ENCODE results near the gene AXIN2. TPM values are rescaled to one million over a fixed set of nuclear protein-coding genes. Genes with fewer than 3 reads are reported as not detected.

Gene AXIN2
- total and polyA plus RNA-seq, 3 donors from 2014 or later = 18.1 to 26.3 (median 20.2) TPM

DNA sequence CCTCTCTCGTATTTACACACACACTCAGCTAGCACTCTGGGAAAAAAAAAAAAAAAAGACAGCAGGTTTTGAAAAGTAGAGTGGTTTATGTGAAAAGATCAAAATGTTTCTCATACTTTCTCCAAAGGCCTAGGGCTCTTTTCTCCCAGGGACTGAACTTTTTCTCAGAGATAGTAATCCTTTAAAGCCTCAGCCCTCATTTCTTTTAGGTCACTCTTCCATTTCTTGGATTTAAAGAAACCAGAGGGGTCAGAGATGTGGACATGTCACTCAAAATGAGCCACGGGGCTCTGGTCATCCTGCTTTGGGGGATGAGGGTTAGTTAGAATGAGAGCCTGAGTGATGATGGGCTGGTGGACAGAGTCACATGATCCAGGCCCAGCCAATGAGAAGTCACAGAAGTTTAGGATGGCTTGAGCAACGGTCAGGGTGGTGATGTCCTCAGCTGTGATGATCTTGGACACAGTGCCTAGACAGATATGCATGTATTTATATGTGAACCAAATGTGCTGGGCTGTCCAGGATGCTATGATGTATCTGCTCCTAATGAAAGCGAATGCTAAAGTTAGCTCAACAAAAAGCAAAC is 33.7 kb upstream of the AXIN2 start:
- DNase-seq = no peak
- Histone ChIP-seq H3K4me3 (no peak overlapping the region), H3K27ac (no peak overlapping the region), H3K36me3 (ENCODE audit: low read depth, missing control alignments) (no peaks in the 10 kb centered on the region), H3K27me3 (no peaks in the 10 kb centered on the region), H3K4me1 (peaks cover under 1% of the 10 kb centered on the region), H3K9me3 (no peaks in the 10 kb centered on the region)
- WGBS, 2 donors = 56 to 67% methylated on average over 4 of the region's 4 CpGs
- no peak for TF ChIP-seq POLR2A (IDR thresholded peaks at IDR 0.05)
- TF ChIP-seq, protein P1, sequence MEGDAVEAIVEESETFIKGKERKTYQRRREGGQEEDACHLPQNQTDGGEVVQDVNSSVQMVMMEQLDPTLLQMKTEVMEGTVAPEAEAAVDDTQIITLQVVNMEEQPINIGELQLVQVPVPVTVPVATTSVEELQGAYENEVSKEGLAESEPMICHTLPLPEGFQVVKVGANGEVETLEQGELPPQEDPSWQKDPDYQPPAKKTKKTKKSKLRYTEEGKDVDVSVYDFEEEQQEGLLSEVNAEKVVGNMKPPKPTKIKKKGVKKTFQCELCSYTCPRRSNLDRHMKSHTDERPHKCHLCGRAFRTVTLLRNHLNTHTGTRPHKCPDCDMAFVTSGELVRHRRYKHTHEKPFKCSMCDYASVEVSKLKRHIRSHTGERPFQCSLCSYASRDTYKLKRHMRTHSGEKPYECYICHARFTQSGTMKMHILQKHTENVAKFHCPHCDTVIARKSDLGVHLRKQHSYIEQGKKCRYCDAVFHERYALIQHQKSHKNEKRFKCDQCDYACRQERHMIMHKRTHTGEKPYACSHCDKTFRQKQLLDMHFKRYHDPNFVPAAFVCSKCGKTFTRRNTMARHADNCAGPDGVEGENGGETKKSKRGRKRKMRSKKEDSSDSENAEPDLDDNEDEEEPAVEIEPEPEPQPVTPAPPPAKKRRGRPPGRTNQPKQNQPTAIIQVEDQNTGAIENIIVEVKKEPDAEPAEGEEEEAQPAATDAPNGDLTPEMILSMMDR (IDR thresholded peaks at IDR 0.05) = no peak
- intact Hi-C loops (cut with DNase I; ENCODE audit: low total_unique reads) = no loop called here

DNA sequence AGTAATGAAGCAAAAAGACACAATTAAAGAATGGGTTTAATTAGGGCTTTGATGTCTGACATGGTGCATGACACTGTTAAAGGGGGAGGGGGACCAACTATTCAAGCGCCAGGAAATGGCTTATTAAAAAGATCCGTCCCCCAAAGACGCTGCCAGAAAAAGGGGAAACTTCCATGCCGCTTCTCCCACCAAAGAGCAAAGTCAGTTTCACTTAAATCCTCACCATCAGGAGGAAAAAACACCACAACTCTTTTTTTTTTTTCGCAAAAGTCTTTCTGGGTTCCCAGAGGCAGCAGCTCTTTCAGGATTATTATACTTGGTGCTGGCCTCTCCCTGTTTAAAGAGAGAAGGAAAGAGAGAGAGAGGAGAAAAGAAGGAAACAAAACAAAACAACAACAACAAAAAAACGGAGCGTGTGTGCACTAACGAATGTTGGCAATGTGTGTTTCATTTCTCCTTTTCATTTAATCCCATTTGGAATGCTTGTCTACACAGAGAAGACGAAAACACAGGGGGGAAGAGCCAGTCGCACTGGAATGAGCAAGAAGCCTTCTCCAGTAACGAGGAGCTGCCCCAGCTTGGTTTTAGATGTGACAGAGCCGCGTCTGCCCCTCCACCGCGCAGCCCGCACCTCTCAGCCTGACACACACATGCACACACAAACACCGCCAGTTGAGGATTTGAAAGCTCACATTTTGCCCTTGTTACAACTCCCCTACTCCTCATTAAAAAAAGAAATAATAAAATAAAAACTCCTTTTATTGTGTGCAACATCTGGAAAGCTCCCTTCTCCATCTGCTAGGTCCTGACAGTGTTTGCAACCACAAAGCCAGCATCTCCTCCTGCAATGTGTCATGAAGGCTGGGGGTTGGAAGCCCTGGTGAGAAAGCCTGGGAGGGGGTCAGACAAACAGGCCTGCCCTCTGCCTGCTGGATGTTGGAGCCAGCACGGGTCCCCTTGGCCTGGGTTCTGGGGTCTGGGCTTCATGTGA is 32.7 kb upstream of the AXIN2 start:
- no peaks in the 10 kb centered on the region for H3K36me3 ChIP-seq (ENCODE audit: low read depth, missing control alignments)
- TF ChIP-seq POLR2A (IDR thresholded peaks at IDR 0.05) = no peak
- H3K4me1 ChIP-seq = no peaks in the 10 kb centered on the region
- no peaks in the 10 kb centered on the region for H3K27me3 ChIP-seq
- 28 to 34% methylated on average over 17 to 18 of the region's 18 CpGs for WGBS, 2 donors
- no peaks in the 10 kb centered on the region for H3K9me3 ChIP-seq
- DNase-seq = no peak
- no peak overlapping the region for H3K4me3 ChIP-seq
- intact Hi-C loops (cut with DNase I; ENCODE audit: low total_unique reads) = no loop called here
- H3K27ac ChIP-seq = peak overlapping the region in 1 of 2 donors; percentile 22

DNA sequence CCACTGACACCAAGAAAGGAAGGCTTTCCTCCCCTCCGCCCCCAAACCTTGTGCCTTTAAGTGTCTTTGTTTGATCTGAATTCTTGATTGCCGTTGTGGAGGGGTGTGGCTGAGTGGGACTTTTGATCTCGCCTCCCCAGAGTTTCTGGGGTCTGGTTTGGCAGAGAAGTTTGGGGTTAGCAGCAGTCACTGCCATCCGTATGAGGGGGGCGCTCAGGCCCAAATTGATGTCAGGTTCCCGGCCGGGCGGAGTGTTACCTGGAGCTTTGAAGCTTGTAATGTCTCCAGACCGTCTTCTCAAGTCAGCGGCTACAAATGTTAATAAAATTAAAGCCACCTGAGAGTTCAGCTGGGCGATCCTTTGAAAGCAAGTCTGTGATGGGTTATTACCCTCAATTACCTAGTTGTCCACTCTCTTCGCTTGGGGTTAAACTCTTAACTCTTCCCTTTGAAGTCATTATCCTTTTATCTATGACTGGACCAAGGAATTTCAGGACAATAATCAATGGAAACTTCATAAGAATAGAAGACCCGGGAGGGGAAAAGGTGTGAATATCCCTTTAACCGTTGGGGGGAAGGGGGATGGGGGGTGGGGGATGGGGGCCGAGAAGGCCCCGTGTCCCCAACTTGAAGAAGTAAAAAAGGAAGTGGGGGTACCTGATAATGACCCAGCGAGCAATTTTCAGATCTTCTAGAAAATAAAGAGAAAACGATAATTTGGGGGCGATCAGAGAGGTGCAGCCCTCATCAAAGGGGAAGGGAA is 31.8 kb upstream of the AXIN2 start:
- H3K27ac ChIP-seq = peak overlapping the region in 1 of 2 donors; percentile 22
- H3K4me3 ChIP-seq = no peak overlapping the region
- intact Hi-C loops (cut with DNase I; ENCODE audit: low total_unique reads) = no loop called here
- TF ChIP-seq, protein P1 (IDR thresholded peaks at IDR 0.05) = no peak
- no peak for TF ChIP-seq POLR2A (IDR thresholded peaks at IDR 0.05)
- no peak for DNase-seq
- WGBS, 2 donors = 73 to 79% methylated on average over 18 to 19 of the region's 19 CpGs
- H3K27me3 ChIP-seq = no peaks in the 10 kb centered on the region
- no peaks in the 10 kb centered on the region for H3K36me3 ChIP-seq (ENCODE audit: low read depth, missing control alignments)
- H3K4me1 ChIP-seq = no peaks in the 10 kb centered on the region
- no peaks in the 10 kb centered on the region for H3K9me3 ChIP-seq

DNA sequence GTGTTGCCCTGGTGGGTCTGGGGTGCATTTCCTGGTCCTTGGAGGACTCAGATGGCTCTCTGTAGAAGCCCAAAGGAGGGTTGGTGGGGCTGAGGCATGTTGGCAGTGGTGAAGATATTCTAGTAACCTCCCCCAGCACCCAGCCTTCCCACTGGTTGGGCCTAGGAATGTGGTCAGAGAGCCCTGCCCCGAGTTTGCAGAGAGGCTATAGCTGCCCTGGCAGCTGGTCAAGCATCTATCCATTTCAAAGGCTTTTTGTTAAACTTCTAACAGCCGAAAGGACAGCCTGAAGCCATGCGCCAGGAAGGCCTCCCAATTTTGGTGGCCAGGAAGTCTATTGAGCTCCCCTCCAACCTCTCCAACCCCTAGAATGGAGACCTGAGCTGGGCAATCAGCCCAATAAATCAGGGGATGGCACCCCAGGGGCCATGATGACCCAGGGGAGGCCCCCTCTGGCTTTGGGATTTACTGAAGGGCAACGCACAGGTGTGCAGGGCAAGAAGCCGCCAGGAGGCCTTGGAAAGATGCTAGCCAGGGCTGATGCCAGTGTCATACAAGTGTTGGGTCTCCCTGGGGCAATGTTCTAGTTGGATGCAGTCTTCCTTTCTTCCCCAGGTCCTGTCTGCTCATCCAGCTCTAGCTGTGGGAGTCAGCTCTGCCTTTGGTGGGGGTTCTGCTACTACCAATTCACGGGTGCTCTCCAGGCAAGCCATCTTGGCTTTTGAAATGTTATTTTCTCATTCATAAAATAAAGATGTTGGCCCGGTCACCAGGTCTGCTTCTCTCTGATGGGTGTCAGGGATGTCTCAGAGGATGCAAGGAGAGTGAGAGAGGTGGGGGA is 30.9 kb upstream of the AXIN2 start:
- H3K27me3 ChIP-seq = no peaks in the 10 kb centered on the region
- 88 to 91% methylated on average over 5 to 7 of the region's 7 CpGs for WGBS, 2 donors
- DNase-seq = no peak
- H3K27ac ChIP-seq = no peak overlapping the region
- no peak overlapping the region for H3K4me3 ChIP-seq
- intact Hi-C loops (cut with DNase I; ENCODE audit: low total_unique reads) = no loop called here
- no peaks in the 10 kb centered on the region for H3K4me1 ChIP-seq
- H3K9me3 ChIP-seq = no peaks in the 10 kb centered on the region
- no peaks in the 10 kb centered on the region for H3K36me3 ChIP-seq (ENCODE audit: low read depth, missing control alignments)
- TF ChIP-seq, protein P1 (IDR thresholded peaks at IDR 0.05) = no peak
- TF ChIP-seq POLR2A (IDR thresholded peaks at IDR 0.05) = no peak

All from testis (tissue), 3 donors.